DMS153 treated with DMSO at 0.1 percent for 48 hours (cell line): ENCODE results near the gene RRP1.

ENCODE experiments used
- DNase-seq: peaks from one replicate; lab custom pipeline; 2025; ENCODE audit not compliant: unreplicated experiment; lab: John Stamatoyannopoulos, UW

Gene RRP1

GRCh38 chr21:43775190-43775589, 14.2 kb upstream of the RRP1 start:
- no peak for DNase-seq

- peak; percentile 44 for DNase-seq
Observed at GRCh38 chr21:43775795-43776430, 13.5 kb upstream of the RRP1 start, which contains the start of gene CSTB. CSTB (minus strand) TSS chr21:43776308; CDS start chr21:43776269, 39 bp downstream.

- DNase-seq = no peak
Observed at GRCh38 chr21:43777953-43778352, 11.4 kb upstream of the RRP1 start.

- DNase-seq = no peak
Observed at GRCh38 chr21:43778469-43779335, 10.7 kb upstream of the RRP1 start.

GRCh38 chr21:43779660-43780059, 9.7 kb upstream of the RRP1 start:
- no peak for DNase-seq

- no peak for DNase-seq
Observed at GRCh38 chr21:43781846-43782245, 7.5 kb upstream of the RRP1 start.

GRCh38 chr21:43782431-43783097, 6.8 kb upstream of the RRP1 start:
- DNase-seq = no peak

GRCh38 chr21:43783098-43783700, 6.2 kb upstream of the RRP1 start:
- DNase-seq = no peak

- DNase-seq = no peak
Observed at GRCh38 chr21:43785134-43785533, 4.2 kb upstream of the RRP1 start.

- DNase-seq = no peak
Observed at GRCh38 chr21:43786300-43786806, 3.0 kb upstream of the RRP1 start.

GRCh38 chr21:43786807-43787440, 2.5 kb upstream of the RRP1 start:
- no peak for DNase-seq

- DNase-seq = no peak
Observed at GRCh38 chr21:43790010-43790524, 690 bp downstream of the RRP1 start.

- DNase-seq = no peak
Observed at GRCh38 chr21:43792406-43792805, 3.0 kb downstream of the RRP1 start.

- DNase-seq = no peak
Observed at GRCh38 chr21:43793243-43793642, 3.9 kb downstream of the RRP1 start.

- DNase-seq = no peak
Observed at GRCh38 chr21:43794311-43794710, 4.9 kb downstream of the RRP1 start.

GRCh38 chr21:43794857-43795256, 5.5 kb downstream of the RRP1 start:
- no peak for DNase-seq

GRCh38 chr21:43797415-43797814, 8.0 kb downstream of the RRP1 start:
- DNase-seq = no peak

- no peak for DNase-seq
Observed at GRCh38 chr21:43797925-43798715, 8.7 kb downstream of the RRP1 start.

GRCh38 chr21:43799301-43799840, 10.0 kb downstream of the RRP1 start:
- no peak for DNase-seq
